ENCODE measurements around the gene PAIP2.

GRCh38 chr5:139383275-139383992, 41.8 kb downstream of the PAIP2 start, which contains the start of gene SLC23A1:
- no peak for TF ChIP-seq POLR2A (IDR thresholded peaks at IDR 0.05)
- TF ChIP-seq, protein P1, sequence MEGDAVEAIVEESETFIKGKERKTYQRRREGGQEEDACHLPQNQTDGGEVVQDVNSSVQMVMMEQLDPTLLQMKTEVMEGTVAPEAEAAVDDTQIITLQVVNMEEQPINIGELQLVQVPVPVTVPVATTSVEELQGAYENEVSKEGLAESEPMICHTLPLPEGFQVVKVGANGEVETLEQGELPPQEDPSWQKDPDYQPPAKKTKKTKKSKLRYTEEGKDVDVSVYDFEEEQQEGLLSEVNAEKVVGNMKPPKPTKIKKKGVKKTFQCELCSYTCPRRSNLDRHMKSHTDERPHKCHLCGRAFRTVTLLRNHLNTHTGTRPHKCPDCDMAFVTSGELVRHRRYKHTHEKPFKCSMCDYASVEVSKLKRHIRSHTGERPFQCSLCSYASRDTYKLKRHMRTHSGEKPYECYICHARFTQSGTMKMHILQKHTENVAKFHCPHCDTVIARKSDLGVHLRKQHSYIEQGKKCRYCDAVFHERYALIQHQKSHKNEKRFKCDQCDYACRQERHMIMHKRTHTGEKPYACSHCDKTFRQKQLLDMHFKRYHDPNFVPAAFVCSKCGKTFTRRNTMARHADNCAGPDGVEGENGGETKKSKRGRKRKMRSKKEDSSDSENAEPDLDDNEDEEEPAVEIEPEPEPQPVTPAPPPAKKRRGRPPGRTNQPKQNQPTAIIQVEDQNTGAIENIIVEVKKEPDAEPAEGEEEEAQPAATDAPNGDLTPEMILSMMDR (IDR thresholded peaks at IDR 0.05) = no peak
